Trophoblast cell (in vitro differentiated cells and primary cell): Measurements from ENCODE around the gene KPNB1.

ENCODE experiments used
- DNase-seq, 2 donors: peaks; one replicate each; pipeline ENCODE4 v3.0.0-alpha.2; 2016
- H2AFZ ChIP-seq: 2 replicates; pipeline ENCODE4 v1.6.1; 2013; ENCODE audit warnings: low read length, moderate library complexity, mild to moderate bottlenecking; ENCODE audit not compliant: insufficient read depth, poor library complexity
- H2AK5ac ChIP-seq: 2 replicates; pipeline ENCODE4 v1.6.1; 2013; ENCODE audit warnings: mild to moderate bottlenecking, low read length
- H2BK120ac ChIP-seq: 2 replicates; pipeline ENCODE4 v1.6.1; 2013; ENCODE audit warnings: low read length, mild to moderate bottlenecking, moderate library complexity; ENCODE audit not compliant: insufficient read depth, poor library complexity
- H2BK12ac ChIP-seq: 2 replicates; pipeline ENCODE4 v1.6.1; 2013; ENCODE audit warnings: mild to moderate bottlenecking, low read length, moderate library complexity
- H2BK5ac ChIP-seq: 2 replicates; pipeline ENCODE4 v1.6.1; 2013; ENCODE audit warnings: low read length, low read depth, moderate library complexity, mild to moderate bottlenecking; ENCODE audit not compliant: poor library complexity
- H3K14ac ChIP-seq: 2 replicates; pipeline ENCODE4 v1.6.1; 2013; ENCODE audit warnings: mild to moderate bottlenecking, low read length
- H3K18ac ChIP-seq: 2 replicates; pipeline ENCODE4 v1.6.1; 2013; ENCODE audit warnings: mild to moderate bottlenecking, low read length
- H3K23ac ChIP-seq: 2 replicates; pipeline ENCODE4 v1.6.1; 2013; ENCODE audit warnings: low read length
- H3K27ac ChIP-seq: 2 replicates; pipeline ENCODE4 v1.5.1; 2013; ENCODE audit warnings: low read depth, mild to moderate bottlenecking, inconsistent platforms, low read length, moderate library complexity
- H3K27me3 ChIP-seq: 2 replicates; pipeline ENCODE4 v1.6.1; 2013; ENCODE audit warnings: inconsistent platforms, mild to moderate bottlenecking, low read length, moderate library complexity; ENCODE audit not compliant: insufficient read depth
- H3K36me3 ChIP-seq, 2 experiments: 1 replicate in 1 of 2; 2 replicates in 1 of 2; pipeline ENCODE4 v1.6.1; 2013; ENCODE audit warnings: low read length in 2 of 2, mild to moderate bottlenecking in 2 of 2, moderate library complexity in 1 of 2; ENCODE audit not compliant: insufficient read depth in 2 of 2, control insufficient read depth in 1 of 2
- H3K4ac ChIP-seq: 2 replicates; pipeline ENCODE4 v1.6.1; 2013; ENCODE audit warnings: low read depth, mild to moderate bottlenecking, low read length, moderate library complexity
- H3K4me1 ChIP-seq, 2 experiments: 1 replicate in 1 of 2; 2 replicates in 1 of 2; pipeline ENCODE4 v1.6.1; 2013; ENCODE audit warnings: low read length in 2 of 2, mild to moderate bottlenecking in 2 of 2, moderate library complexity in 1 of 2; ENCODE audit not compliant: insufficient read depth in 2 of 2, control insufficient read depth in 1 of 2
- H3K4me2 ChIP-seq: 2 replicates; pipeline ENCODE4 v1.6.1; 2013; ENCODE audit warnings: inconsistent platforms, mild to moderate bottlenecking, low read length, moderate library complexity
- H3K4me3 ChIP-seq: 2 replicates; pipeline ENCODE4 v1.5.1; 2013; ENCODE audit warnings: mild to moderate bottlenecking, low read depth, low read length, inconsistent platforms
- H3K79me1 ChIP-seq: one replicate; pipeline ENCODE4 v1.6.1; 2013; ENCODE audit warnings: low read length
- H3K79me2 ChIP-seq: 2 replicates; pipeline ENCODE4 v1.6.1; 2013; ENCODE audit warnings: low read length, mild to moderate bottlenecking; ENCODE audit not compliant: control insufficient read depth, insufficient read depth, poor library complexity
- H3K9ac ChIP-seq: 2 replicates; pipeline ENCODE4 v1.6.1; 2013; ENCODE audit warnings: mild to moderate bottlenecking, low read length
- H3K9me3 ChIP-seq: 2 replicates; pipeline ENCODE4 v1.6.1; 2013; ENCODE audit warnings: low read depth, mild to moderate bottlenecking, control low read depth, inconsistent platforms, low read length; ENCODE audit not compliant: insufficient read depth
- H4K12ac ChIP-seq: 2 replicates; pipeline ENCODE4 v1.6.1; 2013; ENCODE audit warnings: low read depth, mild to moderate bottlenecking, low read length, moderate library complexity
- H4K8ac ChIP-seq: 2 replicates; pipeline ENCODE4 v1.6.1; 2013; ENCODE audit warnings: low read depth, mild to moderate bottlenecking, low read length, moderate library complexity
- H4K91ac ChIP-seq: one replicate; pipeline ENCODE4 v1.6.1; 2013; ENCODE audit warnings: low read depth, mild to moderate bottlenecking, low read length, moderate library complexity
- WGBS: extraction: QIAGEN DNeasy Blood & Tissue Kit; methylation state at CpG from one replicate; pipeline ENCODE4 v1.1.7; 2013; ENCODE audit warnings: missing lambda C conversion rate; ENCODE audit not compliant: insufficient read length, insufficient coverage; ENCODE audit errors: extremely low coverage; 5-methylcytosine and 5-hydroxymethylcytosine counted together

The KPNB1 gene

GRCh38 chr17:47704116-47704515 is 54.4 kb downstream of the KPNB1 start:
- WGBS, result no CpG with 5 or more reads among the region's 14 CpGs
- H3K14ac ChIP-seq, result no peak overlapping the region

GRCh38 chr17:47704736-47705135 is 55.0 kb downstream of the KPNB1 start:
- no peak overlapping the region for H4K12ac ChIP-seq
- no peak overlapping the region for H3K9ac ChIP-seq
- no peak overlapping the region for H4K91ac ChIP-seq
- H3K79me1 ChIP-seq, result no peaks in the 10 kb centered on the region
- no peak overlapping the region for H4K8ac ChIP-seq
- no CpG with 5 or more reads among the region's 6 CpGs for WGBS
- DNase-seq, result no peak
- H3K27me3 ChIP-seq, result no peaks in the 10 kb centered on the region
- no peak overlapping the region for H3K27ac ChIP-seq
- no peak overlapping the region for H2BK120ac ChIP-seq
- no peak overlapping the region for H3K23ac ChIP-seq
- H3K4me3 ChIP-seq, result no peak overlapping the region
- no peak overlapping the region for H2AFZ ChIP-seq
- H2AK5ac ChIP-seq, result no peak overlapping the region
- no peaks in the 10 kb centered on the region for H3K4me1 ChIP-seq
- H2BK12ac ChIP-seq, result no peak overlapping the region
- no peaks in the 10 kb centered on the region for H3K9me3 ChIP-seq
- no peaks in the 10 kb centered on the region for H3K79me2 ChIP-seq
- no peak overlapping the region for H3K14ac ChIP-seq
- peaks cover 0 to 4% of the 10 kb centered on the region in 2 experiments for H3K36me3 ChIP-seq
- no peak overlapping the region for H3K4ac ChIP-seq
- no peak overlapping the region for H3K18ac ChIP-seq
- H3K4me2 ChIP-seq, result no peak overlapping the region
- H2BK5ac ChIP-seq, result no peak overlapping the region

More at GRCh38 chr17:47704116-47704515, 54.4 kb downstream of the KPNB1 start:
- no peak overlapping the region for H2AK5ac ChIP-seq
- H3K18ac ChIP-seq, result no peak overlapping the region
- no peak overlapping the region for H4K8ac ChIP-seq
- no peaks in the 10 kb centered on the region for H3K79me1 ChIP-seq
- no peak overlapping the region for H2AFZ ChIP-seq
- no peak overlapping the region for H3K9ac ChIP-seq
- H4K12ac ChIP-seq, result no peak overlapping the region
- H3K4me1 ChIP-seq, result no peaks in the 10 kb centered on the region
- no peak overlapping the region for H4K91ac ChIP-seq
- H2BK12ac ChIP-seq, result no peak overlapping the region
- H2BK5ac ChIP-seq, result no peak overlapping the region
- no peak for DNase-seq
- no peak overlapping the region for H3K4me2 ChIP-seq
- no peak overlapping the region for H3K4me3 ChIP-seq
- no peak overlapping the region for H3K23ac ChIP-seq
- no peak overlapping the region for H3K4ac ChIP-seq
- no peaks in the 10 kb centered on the region for H3K27me3 ChIP-seq
- H3K79me2 ChIP-seq, result no peaks in the 10 kb centered on the region
- H3K36me3 ChIP-seq, result peaks cover 0 to 6% of the 10 kb centered on the region in 2 experiments
- no peaks in the 10 kb centered on the region for H3K9me3 ChIP-seq
- no peak overlapping the region for H3K27ac ChIP-seq
- H2BK120ac ChIP-seq, result no peak overlapping the region

- Histone ChIP-seq H3K18ac (no peak overlapping the region), H3K79me1 (no peaks in the 10 kb centered on the region), H3K36me3 (peaks cover 3 to 7% of the 10 kb centered on the region in 2 experiments), H2AK5ac (no peak overlapping the region), H3K4me3 (no peak overlapping the region), H3K27me3 (no peaks in the 10 kb centered on the region), H4K8ac (no peak overlapping the region), H2AFZ (no peak overlapping the region), H3K27ac (no peak overlapping the region), H3K4ac (no peak overlapping the region), H3K14ac (no peak overlapping the region), H3K9me3 (no peaks in the 10 kb centered on the region), H3K23ac (no peak overlapping the region), H4K91ac (no peak overlapping the region), H3K4me2 (no peak overlapping the region), H3K4me1 (no peaks in the 10 kb centered on the region), H3K9ac (no peak overlapping the region), H2BK12ac (no peak overlapping the region), H2BK5ac (no peak overlapping the region), H2BK120ac (no peak overlapping the region), H3K79me2 (no peaks in the 10 kb centered on the region), H4K12ac (no peak overlapping the region)
- DNase-seq, result no peak
- WGBS, result no CpG with 5 or more reads among the region's 12 CpGs
Observed at GRCh38 chr17:47705536-47706530, 56.1 kb downstream of the KPNB1 start.

- peaks cover 3 to 7% of the 10 kb centered on the region in 2 experiments for H3K36me3 ChIP-seq
Observed at GRCh38 chr17:47707056-47707804, 57.5 kb downstream of the KPNB1 start.

More at GRCh38 chr17:47707056-47707804, 57.5 kb downstream of the KPNB1 start:
- Histone ChIP-seq H3K27me3 (no peaks in the 10 kb centered on the region), H3K79me1 (no peaks in the 10 kb centered on the region), H2AK5ac (no peak overlapping the region), H3K23ac (no peak overlapping the region), H3K4me2 (no peak overlapping the region), H3K9ac (no peak overlapping the region), H3K14ac (no peak overlapping the region), H3K4me3 (no peak overlapping the region), H4K91ac (no peak overlapping the region), H2AFZ (no peak overlapping the region), H4K8ac (no peak overlapping the region), H3K9me3 (no peaks in the 10 kb centered on the region), H2BK5ac (no peak overlapping the region), H3K79me2 (no peaks in the 10 kb centered on the region), H3K4ac (no peak overlapping the region), H4K12ac (no peak overlapping the region), H3K18ac (no peak overlapping the region), H3K4me1 (no peaks in the 10 kb centered on the region), H2BK12ac (no peak overlapping the region), H2BK120ac (no peak overlapping the region), H3K27ac (no peak overlapping the region)
- no peak for DNase-seq
- WGBS, result no CpG with 5 or more reads among the region's 4 CpGs
